ENCODE results near the gene B4GALT3. TPM values are rescaled to one million over a fixed set of nuclear protein-coding genes. Genes with fewer than 3 reads are reported as not detected.

Gene B4GALT3
- total RNA-seq, 3 donors from 2014 or later = 25.1 to 35.9 (median 33.3) TPM

DNA sequence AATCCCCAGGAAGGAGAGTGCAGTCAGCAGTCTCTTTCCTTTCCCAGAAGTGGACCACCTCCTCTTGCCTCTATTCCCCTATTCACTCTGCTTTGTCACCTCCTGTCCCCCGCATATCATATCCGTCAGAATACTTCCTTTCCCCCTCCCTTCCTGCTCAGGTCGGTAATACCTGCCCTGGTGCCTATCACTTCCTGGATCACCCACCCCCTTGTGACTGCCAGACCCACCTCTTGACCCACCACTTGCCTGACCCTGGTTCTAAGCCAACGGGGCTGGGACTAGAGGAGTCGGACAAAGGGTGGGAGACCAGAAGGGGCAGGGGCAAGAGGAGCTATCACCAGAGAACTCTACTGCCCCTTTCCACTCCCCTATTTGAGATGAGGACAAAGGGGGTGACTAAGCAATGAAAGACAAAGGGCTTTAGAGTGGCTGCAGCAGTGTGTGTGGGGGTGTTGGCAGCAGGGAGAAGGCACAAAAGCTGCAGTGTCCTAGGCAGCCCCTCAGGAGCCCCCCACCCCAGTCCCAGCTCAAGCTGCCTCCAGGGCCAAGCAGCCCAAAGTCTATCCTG lies 23.2 kb upstream of the B4GALT3 start:
- peaks cover 4% of the 10 kb centered on the region for H3K36me3 ChIP-seq (ENCODE audit: low read depth)
- TF ChIP-seq, protein P1, sequence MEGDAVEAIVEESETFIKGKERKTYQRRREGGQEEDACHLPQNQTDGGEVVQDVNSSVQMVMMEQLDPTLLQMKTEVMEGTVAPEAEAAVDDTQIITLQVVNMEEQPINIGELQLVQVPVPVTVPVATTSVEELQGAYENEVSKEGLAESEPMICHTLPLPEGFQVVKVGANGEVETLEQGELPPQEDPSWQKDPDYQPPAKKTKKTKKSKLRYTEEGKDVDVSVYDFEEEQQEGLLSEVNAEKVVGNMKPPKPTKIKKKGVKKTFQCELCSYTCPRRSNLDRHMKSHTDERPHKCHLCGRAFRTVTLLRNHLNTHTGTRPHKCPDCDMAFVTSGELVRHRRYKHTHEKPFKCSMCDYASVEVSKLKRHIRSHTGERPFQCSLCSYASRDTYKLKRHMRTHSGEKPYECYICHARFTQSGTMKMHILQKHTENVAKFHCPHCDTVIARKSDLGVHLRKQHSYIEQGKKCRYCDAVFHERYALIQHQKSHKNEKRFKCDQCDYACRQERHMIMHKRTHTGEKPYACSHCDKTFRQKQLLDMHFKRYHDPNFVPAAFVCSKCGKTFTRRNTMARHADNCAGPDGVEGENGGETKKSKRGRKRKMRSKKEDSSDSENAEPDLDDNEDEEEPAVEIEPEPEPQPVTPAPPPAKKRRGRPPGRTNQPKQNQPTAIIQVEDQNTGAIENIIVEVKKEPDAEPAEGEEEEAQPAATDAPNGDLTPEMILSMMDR (IDR thresholded peaks at IDR 0.05) = no peak
- H3K4me1 ChIP-seq (ENCODE audit: low read depth) = peaks cover 24% of the 10 kb centered on the region
- intact Hi-C loops (cut with DNase I, micrococcal nuclease) = no loop called here
- H3K9me3 ChIP-seq = no peaks in the 10 kb centered on the region
- H3K4me3 ChIP-seq = no peak overlapping the region
- no peak for ATAC-seq
- DNase-seq = no peak

DNA sequence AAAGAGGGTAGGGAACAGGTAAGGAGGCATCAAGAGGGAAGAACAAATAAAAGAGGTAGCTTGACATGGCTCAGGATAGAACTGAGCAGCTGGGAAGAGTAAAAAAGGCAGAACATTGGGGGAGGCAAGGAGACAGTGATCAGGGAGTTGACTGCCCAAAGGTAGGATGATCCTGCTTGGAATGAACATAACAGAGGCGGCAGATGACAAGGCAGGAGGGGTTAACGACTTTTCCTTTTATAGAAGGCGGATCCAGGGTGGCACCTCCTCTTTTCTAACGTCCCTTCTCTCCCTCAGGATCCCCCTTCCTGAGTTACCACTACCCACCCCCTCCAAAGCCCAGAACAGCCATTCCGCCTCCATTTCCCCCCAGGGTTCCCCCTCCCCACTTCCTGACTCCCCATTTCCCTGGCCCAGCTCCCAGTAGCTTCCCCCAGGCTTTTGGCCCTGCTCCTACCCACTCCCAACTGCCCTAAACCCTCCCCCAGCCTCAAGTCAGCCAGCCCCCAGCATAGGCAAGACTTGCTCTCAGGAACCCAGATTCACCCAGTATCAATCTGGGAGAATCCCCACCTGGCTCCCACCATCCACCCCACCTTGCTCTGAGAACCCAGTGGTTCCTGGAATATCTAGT lies 22.3 kb upstream of the B4GALT3 start:
- TF ChIP-seq, protein P1 (IDR thresholded peaks at IDR 0.05) = no peak
- no peak for DNase-seq

DNA sequence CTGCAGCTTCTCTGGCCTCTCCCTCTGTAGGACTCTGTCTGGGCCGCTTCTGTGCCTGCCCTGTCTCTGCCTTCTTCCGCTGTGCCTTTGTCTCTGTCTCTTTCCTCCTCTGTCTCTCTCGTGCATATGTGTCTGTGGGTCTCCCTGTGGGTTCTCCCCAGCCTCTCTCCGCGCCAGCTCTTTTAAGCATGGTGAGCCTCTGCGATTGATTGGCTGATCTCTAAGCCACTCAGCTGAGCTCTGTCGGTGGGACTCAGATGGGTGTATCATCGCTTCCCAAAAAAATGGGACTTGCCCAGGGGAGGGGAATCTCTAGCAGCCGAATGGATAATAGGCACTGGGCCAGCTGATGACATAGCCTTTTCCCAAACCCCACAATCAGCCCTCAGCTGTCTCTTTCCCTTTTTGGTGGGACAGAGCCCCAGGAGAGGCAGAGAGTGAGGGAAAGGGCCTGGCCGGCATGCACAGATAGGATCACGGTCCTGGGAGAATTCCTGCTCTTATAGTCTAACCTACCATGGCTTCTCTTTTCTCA lies 21.7 kb upstream of the B4GALT3 start, which contains the start of gene ADAMTS4:
TSS of gene ADAMTS4 (minus strand) at position 158 of the 535 bp plus-strand sequence. CDS start 427 bp downstream, outside the sequence.
- Histone ChIP-seq H3K36me3 (ENCODE audit: low read depth) (no peaks in the 10 kb centered on the region), H3K4me3 (no peak within 1 kb of the TSS), H3K4me1 (ENCODE audit: low read depth) (peaks cover 23% of the 10 kb centered on the region), H3K9me3 (no peaks in the 10 kb centered on the region)
- TF ChIP-seq, protein P1 (IDR thresholded peaks at IDR 0.05) = no peak
- intact Hi-C loops (cut with DNase I, micrococcal nuclease) = loop anchor here in 1 of 2 donors (10.0 kb wide), 1 partner anchor 186 kb away; no protein-coding TSS in a partner anchor
- ATAC-seq = no peak
- peak in 1 of 3 donors; percentile 49 for DNase-seq

More for the DNA sequence above, 22.3 kb upstream of the B4GALT3 start:
- no peak overlapping the region for H3K4me3 ChIP-seq
- intact Hi-C loops (cut with DNase I, micrococcal nuclease) = loop anchor here in 1 of 2 donors (10.0 kb wide), 1 partner anchor 185 kb away; no protein-coding TSS in a partner anchor
- H3K9me3 ChIP-seq = no peaks in the 10 kb centered on the region
- no peak for ATAC-seq
- H3K4me1 ChIP-seq (ENCODE audit: low read depth) = peaks cover 24% of the 10 kb centered on the region
- peaks cover 4% of the 10 kb centered on the region for H3K36me3 ChIP-seq (ENCODE audit: low read depth)

DNA sequence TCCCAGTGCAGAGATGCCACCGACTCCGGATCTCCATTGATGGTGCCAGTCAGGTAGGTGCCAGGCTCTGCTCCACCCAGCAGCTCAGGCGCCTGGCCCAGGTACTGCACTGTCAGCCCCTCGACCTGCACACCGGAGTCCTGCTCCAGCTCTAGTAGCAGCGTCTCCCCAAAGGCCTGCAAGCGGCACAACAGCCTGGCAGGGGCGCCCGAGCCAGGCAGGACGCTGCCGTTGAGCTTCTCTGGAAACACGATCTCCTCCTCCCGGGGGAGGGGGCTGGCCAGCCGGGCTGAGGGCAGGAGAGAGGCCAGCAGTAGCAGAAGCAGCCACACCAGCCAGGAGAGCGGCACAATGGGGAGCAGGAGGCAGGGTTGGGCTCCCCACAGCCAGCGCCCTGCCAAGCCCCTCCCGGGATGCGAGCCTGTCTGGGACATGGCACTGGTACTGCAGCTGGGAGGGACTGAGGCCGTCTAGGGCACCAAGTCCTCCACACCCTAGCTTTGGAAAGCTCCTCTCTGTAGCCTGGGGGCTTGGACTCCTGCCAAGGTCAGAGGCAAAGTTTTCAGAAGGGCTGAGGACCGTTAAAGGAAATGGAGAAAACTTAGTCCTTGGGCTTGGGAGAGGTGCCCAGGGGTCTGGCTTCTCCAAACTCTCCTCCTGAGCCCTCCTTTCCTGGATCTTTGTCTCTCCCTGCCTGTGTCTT lies 21.0 kb upstream of the B4GALT3 start:
- H3K36me3 ChIP-seq (ENCODE audit: low read depth) = no peaks in the 10 kb centered on the region
- ATAC-seq = no peak
- no peaks in the 10 kb centered on the region for H3K9me3 ChIP-seq
- no peak overlapping the region for H3K4me3 ChIP-seq
- peaks cover 17% of the 10 kb centered on the region for H3K4me1 ChIP-seq (ENCODE audit: low read depth)
- intact Hi-C loops (cut with DNase I, micrococcal nuclease) = loop anchor here in 1 of 2 donors (10.0 kb wide), 1 partner anchor 186 kb away; no protein-coding TSS in a partner anchor
- no peak for DNase-seq
- TF ChIP-seq, protein P1 (IDR thresholded peaks at IDR 0.05) = no peak

DNA sequence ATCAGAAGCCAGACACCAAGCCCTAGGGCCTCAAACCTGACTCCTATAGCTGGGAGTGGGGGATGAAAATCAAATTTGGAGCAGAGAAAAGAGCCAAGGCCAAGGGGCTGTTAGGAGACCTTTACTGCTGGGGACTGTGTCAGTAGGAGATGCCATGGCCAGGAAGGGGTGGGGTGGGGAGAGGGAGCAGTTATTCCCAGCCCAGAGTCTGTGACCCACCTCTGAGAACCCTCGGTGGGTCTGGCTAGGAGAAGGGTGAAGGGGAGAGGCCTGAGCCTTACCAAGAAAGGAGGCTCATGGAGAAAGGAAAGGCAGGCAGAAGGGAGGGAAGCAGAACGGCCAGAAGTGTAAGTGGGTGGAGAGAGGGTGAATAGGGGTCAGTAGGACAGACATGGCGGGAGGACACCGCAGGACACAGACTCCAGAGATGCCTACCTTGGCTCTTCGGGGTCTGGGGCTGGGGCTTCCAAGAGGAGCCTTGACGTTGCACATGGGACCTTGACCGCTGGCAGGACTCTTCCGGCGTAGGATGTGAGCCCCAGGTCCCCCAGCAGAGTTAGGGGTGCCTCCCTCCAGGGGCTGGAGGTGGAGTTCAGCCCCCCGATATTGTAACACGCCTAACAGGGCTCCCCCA lies 20.4 kb upstream of the B4GALT3 start:
- intact Hi-C loops (cut with DNase I, micrococcal nuclease) = loop anchor here in 1 of 2 donors (10.0 kb wide), 1 partner anchor 187 kb away; no protein-coding TSS in a partner anchor
- TF ChIP-seq, protein P1 (IDR thresholded peaks at IDR 0.05) = no peak
- ATAC-seq (no peak), DNase-seq (no peak)
- Histone ChIP-seq H3K4me3 (no peak overlapping the region), H3K9me3 (no peaks in the 10 kb centered on the region), H3K36me3 (ENCODE audit: low read depth) (no peaks in the 10 kb centered on the region), H3K4me1 (ENCODE audit: low read depth) (peaks cover 13% of the 10 kb centered on the region)

All from mucosa of descending colon (tissue), 3 donors.